GM21529 (cell line): ENCODE measurements around the gene LMO3.

Experiments
- ATAC-seq: cut with Tn5 transposase; IDR thresholded peaks from one replicate; pipeline ENCODE4 v1.9.1; 2021; ENCODE audit not compliant: unreplicated experiment

Gene LMO3

GRCh38 chr12:16606117-16606200 lies at the start of gene LMO3:
Gene LMO3, minus strand, starts transcription at chr12:16606162. Its CDS starts 5,302 bp downstream, at chr12:16600860.
- no peak for ATAC-seq

DNA sequence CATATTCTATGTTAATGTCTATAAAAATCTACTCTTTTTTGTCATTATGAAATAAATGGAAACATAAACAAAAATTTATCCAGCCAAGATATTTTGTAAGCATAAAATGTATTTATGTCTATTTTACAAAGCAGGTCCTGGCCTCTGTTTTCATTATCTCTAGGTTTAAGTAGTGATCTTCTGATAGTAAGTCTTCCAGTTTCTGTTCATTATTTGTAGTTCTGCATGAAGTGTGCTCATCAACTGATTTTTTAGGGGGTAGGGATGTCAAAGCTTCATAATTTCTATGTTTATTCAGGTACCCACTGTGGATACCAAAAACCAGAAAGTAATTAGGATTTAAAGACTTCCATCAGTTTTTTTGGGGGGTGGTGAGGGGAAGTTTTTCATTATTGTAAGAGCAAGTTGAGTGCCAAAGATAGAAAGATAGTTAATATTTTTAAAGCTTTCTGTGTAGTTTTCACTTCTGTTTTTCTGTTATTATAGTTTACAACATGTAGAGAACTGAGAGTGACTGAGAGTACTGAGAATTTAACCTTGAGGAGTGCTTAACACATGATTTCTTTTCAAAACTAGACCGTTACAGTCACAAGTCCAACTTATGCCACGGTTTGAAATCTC lies 30.6 kb upstream of the LMO3 start:
- peak; percentile 75 for ATAC-seq

DNA sequence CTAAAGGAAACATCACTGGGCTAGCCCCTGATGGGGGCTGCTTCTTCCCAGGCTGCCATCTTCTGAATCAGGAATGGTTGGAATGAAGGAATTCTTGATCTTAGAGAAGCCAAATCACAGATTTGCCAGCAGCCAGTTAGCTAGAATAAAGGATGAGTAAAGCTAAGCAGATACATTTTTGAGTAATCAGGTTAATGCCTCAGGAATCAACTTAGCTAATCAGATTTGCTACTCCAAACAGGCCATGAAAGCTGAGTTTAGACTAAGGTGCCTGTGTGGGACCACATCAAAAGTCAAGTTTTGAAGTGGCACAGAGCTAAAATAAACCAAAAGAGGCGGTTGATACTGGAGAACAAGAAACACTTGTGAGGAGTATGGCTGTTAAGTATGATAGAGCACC lies 28.8 kb upstream of the LMO3 start:
- ATAC-seq = no peak

- no peak for ATAC-seq
Observed at GRCh38 chr12:16626991-16627390, 21.0 kb upstream of the LMO3 start.

GRCh38 chr12:16622338-16622737 lies 16.4 kb upstream of the LMO3 start:
- ATAC-seq = no peak

DNA sequence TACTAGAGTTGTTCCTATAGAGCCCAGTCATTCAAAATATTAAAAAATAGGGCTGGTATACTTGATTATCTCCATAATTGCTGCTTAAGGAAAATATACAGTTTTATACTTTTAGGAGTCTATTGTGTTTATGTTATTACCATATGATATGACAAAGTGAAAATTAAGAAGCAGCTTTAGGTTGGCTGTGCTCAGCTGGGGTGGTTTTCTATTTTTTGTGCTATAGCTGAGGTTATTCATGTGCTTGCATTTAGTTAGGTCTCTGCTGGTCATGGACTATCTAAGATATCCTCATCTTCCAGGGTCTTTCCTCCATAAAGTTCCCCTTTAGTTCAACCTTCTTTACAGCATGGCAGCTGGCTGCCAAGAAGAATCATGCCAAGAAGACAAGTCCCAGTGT lies 13.6 kb upstream of the LMO3 start:
- ATAC-seq = no peak

- ATAC-seq = no peak
Observed at GRCh38 chr12:16618256-16618655, 12.3 kb upstream of the LMO3 start.

GRCh38 chr12:16613199-16613598 lies 7.2 kb upstream of the LMO3 start:
- no peak for ATAC-seq

DNA sequence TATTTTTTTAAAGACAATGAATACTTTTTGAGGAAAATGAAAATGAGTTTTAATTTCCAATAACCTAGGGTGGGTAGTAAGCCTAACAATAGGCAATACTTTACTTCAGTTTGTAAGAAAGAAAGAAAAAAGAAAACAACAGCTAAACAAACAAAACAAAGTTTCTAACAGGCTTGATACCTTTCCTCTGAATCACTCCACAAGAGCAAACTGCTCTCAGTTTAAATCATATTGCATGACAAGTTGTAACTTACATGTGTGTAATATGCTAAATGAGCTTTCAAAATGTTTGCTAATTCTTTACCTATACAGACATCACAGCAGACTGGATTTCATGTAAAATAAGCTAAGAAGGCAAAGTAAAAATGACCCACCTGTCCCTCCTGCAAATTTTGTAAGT lies 6.7 kb upstream of the LMO3 start:
- ATAC-seq = no peak

GRCh38 chr12:16611146-16611545 lies 5.2 kb upstream of the LMO3 start:
- ATAC-seq = no peak

DNA sequence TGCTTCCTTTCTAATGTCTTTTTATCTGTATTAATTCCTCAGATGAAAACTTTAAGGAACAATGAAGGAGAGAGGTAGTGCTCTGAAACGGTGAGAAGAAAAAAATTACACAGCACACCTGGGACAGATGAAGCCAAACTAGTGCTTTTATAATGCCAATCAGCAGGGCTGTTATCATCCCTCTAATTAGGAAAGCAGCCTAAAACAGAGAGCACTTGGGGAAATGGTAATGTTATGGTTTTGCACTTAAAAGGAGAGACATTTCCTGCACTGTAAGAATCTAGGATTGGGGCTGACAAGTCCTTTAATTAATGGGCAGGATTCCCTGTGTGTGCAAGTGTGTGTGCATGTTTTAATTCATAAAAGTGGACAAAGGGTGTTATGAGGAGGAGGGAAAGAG lies 4.8 kb upstream of the LMO3 start:
- ATAC-seq = no peak

GRCh38 chr12:16610001-16610585 lies 4.1 kb upstream of the LMO3 start:
- no peak for ATAC-seq

DNA sequence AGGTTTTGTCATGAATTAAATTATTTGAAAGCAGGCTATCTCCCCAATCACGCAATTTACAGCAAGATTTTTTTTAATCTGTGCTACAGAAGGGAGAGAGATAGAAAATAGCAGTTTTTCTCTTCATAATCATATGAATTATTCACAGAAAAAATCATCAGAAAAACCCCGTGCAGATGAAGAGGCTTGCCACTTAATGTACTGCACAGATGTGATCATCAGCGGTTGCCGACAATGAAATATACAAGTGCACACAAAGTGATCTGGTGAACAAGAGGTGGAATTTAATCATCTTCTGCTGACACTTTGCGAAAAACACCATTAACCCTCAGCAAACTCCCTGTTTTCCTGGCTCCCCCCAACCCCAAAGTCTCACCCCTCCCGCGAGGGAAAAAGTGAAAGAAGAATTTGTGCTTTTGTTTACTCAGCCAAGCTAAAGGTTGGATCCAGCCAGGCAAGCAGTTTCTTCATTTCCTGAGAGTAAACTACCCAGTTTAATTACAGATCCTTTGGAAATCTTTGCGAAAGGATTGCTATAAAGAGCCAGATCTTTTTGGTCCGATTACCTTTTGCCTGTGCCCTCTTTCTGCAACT lies 3.1 kb upstream of the LMO3 start:
- ATAC-seq = no peak

DNA sequence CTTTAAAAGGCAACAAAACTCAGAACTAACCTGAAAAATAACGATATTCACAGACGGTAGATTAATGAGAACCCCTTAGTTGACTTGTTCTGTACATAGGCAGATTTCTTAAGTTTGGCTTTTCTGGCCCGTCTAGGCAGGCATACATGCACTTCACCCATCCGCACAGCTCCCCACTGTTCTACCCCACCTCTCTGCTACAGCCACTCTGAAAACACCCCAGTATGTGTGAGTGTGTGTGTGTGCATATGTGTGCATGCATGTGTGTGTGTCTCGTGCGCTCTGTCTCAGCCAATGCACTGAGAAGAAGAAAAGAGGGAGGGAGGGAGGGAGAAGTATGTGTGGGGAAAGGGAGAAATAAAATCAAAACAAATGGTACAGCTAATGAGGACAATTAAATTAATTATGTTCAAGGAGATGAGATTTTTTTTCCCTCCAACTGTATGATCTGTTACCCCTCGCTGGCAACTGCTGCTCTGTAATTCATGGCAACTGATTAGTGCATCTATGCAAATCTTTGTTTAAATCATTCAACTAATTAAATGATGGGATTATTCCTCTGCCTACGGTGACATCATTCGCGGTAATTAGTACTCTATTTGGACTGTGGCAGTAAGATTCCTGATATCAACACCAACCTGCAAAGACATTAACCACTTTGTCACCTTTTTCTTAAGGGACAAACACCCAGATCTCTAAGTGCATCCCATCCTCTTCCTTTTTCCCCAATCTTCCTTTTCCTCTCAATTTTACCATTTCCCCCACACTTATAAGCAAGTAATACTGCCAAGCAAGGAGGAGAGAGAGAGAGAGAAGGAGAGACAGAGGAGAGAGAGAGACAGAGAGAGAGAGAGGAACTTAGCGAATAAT lies 2.2 kb upstream of the LMO3 start:
- ATAC-seq = no peak

- no peak for ATAC-seq
Observed at GRCh38 chr12:16606991-16607390, 1.0 kb upstream of the LMO3 start.

DNA sequence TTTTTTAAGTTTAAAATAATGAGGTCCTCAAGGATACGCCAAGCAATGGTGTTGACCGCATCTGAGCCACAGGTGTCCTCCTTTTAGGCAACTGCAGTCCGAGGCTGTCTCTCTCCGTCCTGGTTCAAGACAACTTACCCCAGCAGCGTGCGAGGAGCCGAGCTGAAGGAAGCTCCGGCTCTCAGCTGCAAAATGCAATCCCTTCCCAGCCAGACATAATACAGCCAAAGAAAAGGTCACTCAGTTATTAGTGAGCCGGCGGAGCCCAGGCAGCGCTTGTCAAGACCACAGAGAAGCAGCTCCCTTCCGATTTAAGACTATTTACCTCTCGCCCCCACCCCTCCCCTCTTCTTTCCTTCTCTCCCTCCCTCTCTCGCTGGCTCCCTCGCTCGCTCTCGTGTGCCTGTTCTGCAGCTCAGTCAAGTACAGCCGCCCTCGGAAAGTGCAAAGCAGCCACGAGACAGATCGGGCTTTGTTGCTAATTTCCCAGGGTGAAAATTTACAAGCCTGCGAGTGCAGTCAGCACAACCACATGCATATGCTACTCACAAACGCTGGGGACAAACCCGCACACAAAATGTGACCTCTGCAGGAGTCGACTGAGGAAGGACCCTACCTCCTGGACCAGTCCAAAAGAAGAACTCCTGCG lies 363 bp upstream of the LMO3 start:
- ATAC-seq = no peak

DNA sequence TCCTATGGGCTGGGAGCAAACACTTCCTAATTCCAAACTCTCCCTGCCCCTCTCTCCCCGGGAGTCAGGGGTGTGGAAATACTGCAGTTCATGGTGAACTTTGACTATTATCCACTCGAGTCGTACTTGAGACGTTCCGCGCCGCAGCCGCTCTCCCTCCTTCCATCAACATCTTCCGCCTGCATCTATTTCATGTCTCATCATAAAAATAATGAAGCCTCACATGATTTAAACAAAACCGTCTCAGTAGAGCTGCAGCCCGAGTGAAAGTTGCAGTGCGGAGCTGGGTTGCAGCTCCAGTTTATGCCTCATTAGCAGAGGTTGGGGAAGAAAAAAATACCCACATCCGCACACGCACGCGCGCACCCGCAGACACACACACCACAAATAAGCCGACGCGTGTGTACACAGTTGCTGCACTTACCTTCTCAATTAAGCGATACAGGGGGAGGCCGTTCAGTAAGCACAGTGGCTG lies 283 bp downstream of the LMO3 start:
- no peak for ATAC-seq

- no peak for ATAC-seq
Observed at GRCh38 chr12:16604596-16605252, 1.2 kb downstream of the LMO3 start.

GRCh38 chr12:16603916-16604575 lies 1.9 kb downstream of the LMO3 start:
- no peak for ATAC-seq

- ATAC-seq = no peak
Observed at GRCh38 chr12:16603260-16603915, 2.6 kb downstream of the LMO3 start.
